HepG2 (cell line): ENCODE results near the gene FECH. TPM values are rescaled to one million over a fixed set of nuclear protein-coding genes. Genes with fewer than 3 reads are reported as not detected.

Experiments
- CBX2 ChIP-seq, 2 experiments: fragments of 200-600 bp in 1 of 2; sonication (generic); formaldehyde crosslinking in 1 of 2; IDR thresholded peaks; 2 replicates each; pipeline versions ENCODE4 v1.7.0 to v1.8.1; 2018 to 2022; ENCODE audit warnings: low read depth in 2 of 2, low read length in 1 of 2, mild to moderate bottlenecking in 1 of 2, missing genetic modification reagents in 1 of 2
- EEA1 ChIP-seq: sonication (generic); formaldehyde crosslinking; IDR thresholded peaks from 2 replicates; pipeline ENCODE4 v1.5.1; 2020; ENCODE audit warnings: mild to moderate bottlenecking, missing genetic modification reagents, borderline replicate concordance
- FOSL2 ChIP-seq: sonication (generic); formaldehyde crosslinking; IDR thresholded peaks from 2 replicates; pipeline ENCODE4 v1.4.0; 2020; ENCODE audit warnings: missing genetic modification reagents
- HIVEP1 ChIP-seq: sonication (generic); formaldehyde crosslinking; IDR thresholded peaks from 2 replicates; pipeline ENCODE4 v1.4.0; 2020; ENCODE audit warnings: mild to moderate bottlenecking, missing genetic modification reagents
- HMGA1 ChIP-seq: sonication (generic); formaldehyde crosslinking; conservative IDR thresholded peaks from 2 replicates; pipeline ENCODE4 v1.4.0; 2020; ENCODE audit warnings: missing genetic modification reagents
- MTERF4 ChIP-seq: sonication (generic); formaldehyde crosslinking; IDR thresholded peaks from 2 replicates; pipeline ENCODE4 v1.8.0; 2023; ENCODE audit warnings: mild to moderate bottlenecking, missing genetic modification reagents
- POGZ ChIP-seq: sonication (generic); formaldehyde crosslinking; IDR thresholded peaks from 2 replicates; pipeline ENCODE4 v1.4.0; 2020; ENCODE audit warnings: mild to moderate bottlenecking, missing genetic modification reagents
- RARA ChIP-seq: IDR thresholded peaks from 2 replicates; pipeline ENCODE4 v1.6.1; 2016; ENCODE audit warnings: missing genetic modification reagents, missing compliant biosample characterization
- RBAK ChIP-seq: sonication (generic); formaldehyde crosslinking; IDR thresholded peaks from 2 replicates; pipeline ENCODE4 v1.5.1; 2020; ENCODE audit warnings: mild to moderate bottlenecking, missing genetic modification reagents
- RCOR2 ChIP-seq: IDR thresholded peaks from 2 replicates; pipeline ENCODE4 v1.6.1; 2016; ENCODE audit warnings: missing biosample characterization, missing genetic modification reagents
- SKIL ChIP-seq: sonication (generic); formaldehyde crosslinking; IDR thresholded peaks from 2 replicates; pipeline ENCODE4 v1.8.0; 2022; ENCODE audit warnings: missing genetic modification reagents, mild to moderate bottlenecking, moderate library complexity, borderline replicate concordance
- TCF7L2 ChIP-seq: IDR thresholded peaks from 2 replicates; pipeline ENCODE4 v1.6.1; 2011; ENCODE audit warnings: mild to moderate bottlenecking, low read depth, low read length, moderate library complexity
- TFDP2 ChIP-seq: sonication (generic); formaldehyde crosslinking; IDR thresholded peaks from 2 replicates; pipeline ENCODE4 v1.4.0; 2020; ENCODE audit warnings: missing genetic modification reagents
- THAP11 ChIP-seq: IDR thresholded peaks from 2 replicates; pipeline ENCODE4 v1.6.1; 2016; ENCODE audit warnings: missing biosample characterization, missing genetic modification reagents
- THRA ChIP-seq: sonication (generic); formaldehyde crosslinking; IDR thresholded peaks from 2 replicates; pipeline ENCODE4 v1.4.0; 2020; ENCODE audit warnings: missing genetic modification reagents, borderline replicate concordance
- TSC22D2 ChIP-seq: sonication (generic); formaldehyde crosslinking; IDR thresholded peaks from 2 replicates; pipeline ENCODE4 v1.5.1; 2020; ENCODE audit warnings: missing genetic modification reagents, mild to moderate bottlenecking, borderline replicate concordance
- ZNF101 ChIP-seq: sonication (generic); formaldehyde crosslinking; IDR thresholded peaks from 2 replicates; pipeline ENCODE4 v1.4.0; 2020; ENCODE audit warnings: mild to moderate bottlenecking, low read depth, missing genetic modification reagents, borderline replicate concordance
- ZNF230 ChIP-seq: sonication (generic); formaldehyde crosslinking; IDR thresholded peaks from 2 replicates; pipeline ENCODE4 v1.4.0; 2020; ENCODE audit warnings: mild to moderate bottlenecking, missing genetic modification reagents
- ZNF331 ChIP-seq: sonication (generic); formaldehyde crosslinking; IDR thresholded peaks from 2 replicates; pipeline ENCODE4 v1.4.0; 2020; ENCODE audit warnings: missing genetic modification reagents
- ZNF770 ChIP-seq: sonication (generic); formaldehyde crosslinking; IDR thresholded peaks from 2 replicates; pipeline ENCODE4 v1.5.0; 2020; ENCODE audit warnings: mild to moderate bottlenecking, missing genetic modification reagents
- ZNF790 ChIP-seq: sonication (generic); formaldehyde crosslinking; IDR thresholded peaks from 2 replicates; pipeline ENCODE4 v1.8.0; 2022; ENCODE audit warnings: missing genetic modification reagents, mild to moderate bottlenecking, borderline replicate concordance
- ZSCAN12 ChIP-seq: sonication (generic); formaldehyde crosslinking; IDR thresholded peaks from 2 replicates; pipeline ENCODE4 v1.9.0; 2021; ENCODE audit warnings: mild to moderate bottlenecking, missing genetic modification reagents
- polyA plus RNA-seq, 8 experiments: library from polyadenylated mRNA; depleted of rRNA in 3 of 8; stranded (reverse) in 7 of 8; unstranded in 1 of 8; fragments of >200 nt; fragmentation: Illumina TruSeq in 4 of 8; extraction: Trizol in 4 of 8; gene quantifications; 2 replicates each; pipeline versions ENCODE4 v1.2.1 to v1.2.3, GENCODE V29; 2011 to 2016; ENCODE audit warnings: low read depth in 4 of 8, missing spikeins in 1 of 8, mixed read lengths in 1 of 8; ENCODE audit not compliant: insufficient read depth in 1 of 8
- total RNA-seq, 5 experiments: library from RNA; depleted of rRNA; stranded (reverse); fragments of >200 nt; fragmentation: Illumina TruSeq; extraction: Trizol; gene quantifications; 2 replicates each; pipeline ENCODE4 v1.2.3, GENCODE V29; 2016; ENCODE audit warnings: low read depth in 1 of 5

FECH gene
- total and polyA plus RNA-seq, 2 of the 13 experiments (the other 11 are each of a cell fraction or from before 2014, with no cell fraction given): 14.7 to 21.9 TPM

- TF ChIP-seq TSC22D2 (CRISPR knock-in tag): no peak
- TF ChIP-seq THRA: peak; percentile 65
- peak; percentile 69; the same call in 1 of the 2 replicates for TF ChIP-seq ZNF770
- TF ChIP-seq HMGA1 (CRISPR knock-in tag): no peak
- TF ChIP-seq FOSL2: peak; percentile 34; the same call in 1 of the 2 replicates
- TF ChIP-seq TFDP2 (CRISPR knock-in tag): peak; percentile 46; the same call in 1 of the 2 replicates
- TF ChIP-seq TCF7L2: no peak
- peak; percentile 93 for TF ChIP-seq POGZ
- no peak for TF ChIP-seq RBAK (CRISPR knock-in tag)
- TF ChIP-seq ZSCAN12 (CRISPR knock-in tag): no peak
- TF ChIP-seq ZNF101: no peak
- TF ChIP-seq ZNF331 (CRISPR knock-in tag): peak; percentile 77
- peak; percentile 30; the same call in 1 of the 2 replicates for TF ChIP-seq ZNF790 (CRISPR knock-in tag)
- TF ChIP-seq CBX2 (IDR thresholded peaks at IDR 0.05; ENCODE audit: low read depth, low read length): no peak
- TF ChIP-seq CBX2 (CRISPR knock-in tag; IDR thresholded peaks at IDR 0.05; ENCODE audit: low read depth): no peak
- TF ChIP-seq ZNF230: 0 out of 2 replicates have a peak, but pooled peaks have one; percentile 61
- TF ChIP-seq EEA1 (CRISPR knock-in tag): peak; percentile 84; the same call in 1 of the 2 replicates
- TF ChIP-seq THAP11: peak; percentile 92
- no peak for TF ChIP-seq SKIL (CRISPR knock-in tag)
- TF ChIP-seq MTERF4 (CRISPR knock-in tag): no peak
- peak; percentile 52; the same call in 1 of the 2 replicates for TF ChIP-seq HIVEP1 (CRISPR knock-in tag)
- TF ChIP-seq RARA (CRISPR knock-in tag): 0 out of 2 replicates have a peak, but pooled peaks have one; percentile 7
- no peak for TF ChIP-seq RCOR2 (CRISPR knock-in tag)
Measured at GRCh38 chr18:57630002-57630753, 43.7 kb upstream of the FECH start (continued).
